Keratinocyte (primary cell): Measurements from ENCODE around the gene LYSET. TPM values are rescaled to one million over a fixed set of nuclear protein-coding genes. Genes with fewer than 3 reads are reported as not detected.
"Not testable (repeated sequence)": the region's sequence is repeated elsewhere in the genome, so short reads cannot be mapped to it uniquely, and the experiment has no call there.

Experiments
- DNase-seq: peaks from one replicate; pipeline ENCODE4 v3.0.0-alpha.2; 2011; ENCODE audit warnings: low read depth, missing footprints, low spot score
- FAIRE-seq: peaks from 2 replicates; lab custom pipeline; 2011; peaks lifted over from hg19 to GRCh38; lab: Jason Lieb, UNC
- H2AFZ ChIP-seq: 2 replicates; pipeline ENCODE4 v1.6.0; 2012; ENCODE audit warnings: low read length, control low read depth, inconsistent platforms; ENCODE audit not compliant: control insufficient read depth
- H3K27ac ChIP-seq: 2 replicates; pipeline ENCODE4 v1.5.1; 2011; ENCODE audit warnings: low read length; ENCODE audit not compliant: control insufficient read depth, insufficient read depth
- H3K27me3 ChIP-seq: 3 replicates; pipeline ENCODE4 v1.6.0; 2011; ENCODE audit warnings: low read length; ENCODE audit not compliant: control insufficient read depth, insufficient read depth; ENCODE audit errors: extremely low read depth
- H3K36me3 ChIP-seq, 2 experiments: 2 replicates in 1 of 2; 3 replicates in 1 of 2; pipeline ENCODE4 v1.5.1; 2011; ENCODE audit warnings: low read length in 2 of 2, mild to moderate bottlenecking in 1 of 2; ENCODE audit not compliant: control insufficient read depth in 2 of 2, insufficient read depth in 2 of 2; ENCODE audit errors: extremely low read depth in 1 of 2
- H3K4me1 ChIP-seq: 3 replicates; pipeline ENCODE4 v1.5.1; 2011; ENCODE audit warnings: low read length; ENCODE audit not compliant: control insufficient read depth, insufficient read depth; ENCODE audit errors: extremely low read depth
- H3K4me2 ChIP-seq: 3 replicates; pipeline ENCODE4 v1.6.0; 2011; ENCODE audit warnings: low read depth, low read length; ENCODE audit not compliant: control insufficient read depth, insufficient read depth; ENCODE audit errors: extremely low read depth
- H3K4me3 ChIP-seq, 3 experiments: fragments of 200-600 bp in 1 of 3; sonication (generic) in 1 of 3; 2 replicates in 2 of 3; 3 replicates in 1 of 3; pipeline ENCODE4 v1.5.1; 2011 to 2016; ENCODE audit warnings: low read length in 3 of 3, mild to moderate bottlenecking in 3 of 3, control low read depth in 2 of 3, inconsistent platforms in 1 of 3, low read depth in 1 of 3, mixed read lengths in 1 of 3, mixed run types in 1 of 3, moderate library complexity in 1 of 3; ENCODE audit not compliant: control insufficient read depth in 2 of 3, insufficient read depth in 2 of 3; ENCODE audit errors: extremely low read depth in 1 of 3
- H3K79me2 ChIP-seq: 2 replicates; pipeline ENCODE4 v1.6.0; 2012; ENCODE audit warnings: low read length; ENCODE audit not compliant: control insufficient read depth, insufficient read depth
- H3K9ac ChIP-seq: 3 replicates; pipeline ENCODE4 v1.6.0; 2011; ENCODE audit warnings: low read length; ENCODE audit not compliant: control insufficient read depth, insufficient read depth; ENCODE audit errors: extremely low read depth
- H3K9me1 ChIP-seq: 3 replicates; pipeline ENCODE4 v1.6.0; 2011; ENCODE audit warnings: low read length; ENCODE audit not compliant: control insufficient read depth, insufficient read depth; ENCODE audit errors: extremely low read depth
- H3K9me3 ChIP-seq: 2 replicates; pipeline ENCODE4 v1.5.1; 2012; ENCODE audit warnings: low read depth, low read length; ENCODE audit not compliant: control insufficient read depth
- H4K20me1 ChIP-seq: 3 replicates; pipeline ENCODE4 v1.6.0; 2011; ENCODE audit warnings: low read length; ENCODE audit not compliant: control insufficient read depth, insufficient read depth; ENCODE audit errors: extremely low read depth
- EZH2 ChIP-seq: IDR thresholded peaks from one replicate; pipeline ENCODE4 v1.6.1; 2012; ENCODE audit warnings: inconsistent platforms, mild to moderate bottlenecking, low read length, moderate library complexity
- dilution Hi-C: fragments of 300-500 bp; cut with MboI; formaldehyde crosslinking; loops from one replicate; pipeline ENCODE4 v1.7.0; 2020; ENCODE audit warnings: low sequenced_read_pairs; ENCODE audit not compliant: extremely low pct_ligation_motif_present
- polyA plus RNA-seq, 5 experiments: library from polyadenylated mRNA; depleted of rRNA in 3 of 5; stranded (reverse) in 3 of 5; stranded (forward) in 1 of 5; unstranded in 1 of 5; fragments of >200 nt; gene quantifications; 1 replicate in 1 of 5; 2 replicates in 3 of 5; 3 replicates in 1 of 5; pipeline versions ENCODE4 v1.2.1 to v1.2.3, GENCODE V29; 2011 to 2012; ENCODE audit warnings: missing spikeins in 2 of 5, low read depth in 1 of 5, low replicate concordance in 1 of 5
- TF ChIP-seq, protein P1 (sequence below), 3 experiments: IDR thresholded peaks in 1 of 3; conservative IDR thresholded peaks in 1 of 3; optimal IDR thresholded peaks in 1 of 3; 2 replicates in 2 of 3; 3 replicates in 1 of 3; pipeline versions ENCODE3 to v1.5.1; 2011; ENCODE audit warnings: low read length in 3 of 3, mild to moderate bottlenecking in 3 of 3, moderate library complexity in 2 of 3, control low read depth in 1 of 3, inconsistent platforms in 1 of 3; ENCODE audit not compliant: insufficient read depth in 2 of 3; ENCODE audit errors: extremely low read depth in 1 of 3

LYSET gene
- polyA plus RNA-seq, 1 donor (not counting 4 experiments of a cell fraction or from before 2014, with no cell fraction given) = 24.6 TPM

DNA sequence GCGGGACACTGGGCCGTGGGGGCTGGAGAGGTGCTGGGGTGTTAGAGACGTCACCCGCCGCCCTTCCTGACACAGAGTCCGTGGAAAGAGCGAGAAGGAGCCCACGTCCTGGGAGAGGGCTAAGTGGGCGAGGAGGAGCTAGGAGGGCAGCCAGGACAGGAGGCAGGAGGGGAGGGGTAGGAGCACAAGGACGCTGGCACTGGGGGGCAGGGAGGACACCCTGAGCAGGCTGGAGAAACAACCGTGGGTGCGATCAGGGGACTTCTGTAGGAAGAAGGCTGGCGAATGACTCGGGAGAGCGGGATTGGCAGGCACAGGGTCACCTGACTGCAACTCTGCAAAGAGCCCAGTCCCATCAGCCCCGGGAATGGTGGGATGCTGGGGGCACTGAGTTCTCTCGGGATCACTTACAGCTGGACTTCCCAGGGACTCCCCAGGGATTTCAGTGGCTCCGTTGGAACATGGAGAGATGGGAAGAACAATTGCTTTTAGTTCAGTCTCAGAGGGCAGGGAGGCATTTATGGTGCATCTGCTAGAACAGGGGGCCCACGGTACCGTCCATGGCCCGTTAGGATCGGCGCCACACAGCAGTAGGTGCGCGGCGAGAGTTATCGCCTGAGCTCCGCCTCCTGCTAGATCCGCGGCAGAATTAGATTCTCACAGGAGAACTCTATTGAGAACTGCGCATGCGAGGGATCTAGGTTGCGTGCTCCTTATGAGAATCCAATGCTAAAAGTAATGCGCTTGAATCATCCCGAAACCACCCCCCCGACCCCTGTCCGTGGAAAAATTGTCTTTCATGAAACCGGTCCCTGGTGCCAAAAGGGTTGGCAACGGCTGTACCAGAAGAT is 46.2 kb downstream of the LYSET start:
- Histone ChIP-seq H3K4me3 (peak overlapping the region; percentile 32 to 61 (median 36)), H3K27me3 (no peaks in the 10 kb centered on the region), H3K36me3 (no peaks in the 10 kb centered on the region), H3K27ac (no peak overlapping the region), H2AFZ (no peak overlapping the region), H3K4me2 (peak overlapping the region; percentile 76), H3K9me1 (no peaks in the 10 kb centered on the region), H3K79me2 (no peaks in the 10 kb centered on the region), H3K9me3 (no peaks in the 10 kb centered on the region), H4K20me1 (no peaks in the 10 kb centered on the region), H3K4me1 (peaks cover 7% of the 10 kb centered on the region), H3K9ac (peak overlapping the region; percentile 18)
- dilution Hi-C loops = no loop called here
- no peak for TF ChIP-seq EZH2
- TF ChIP-seq, protein P1, sequence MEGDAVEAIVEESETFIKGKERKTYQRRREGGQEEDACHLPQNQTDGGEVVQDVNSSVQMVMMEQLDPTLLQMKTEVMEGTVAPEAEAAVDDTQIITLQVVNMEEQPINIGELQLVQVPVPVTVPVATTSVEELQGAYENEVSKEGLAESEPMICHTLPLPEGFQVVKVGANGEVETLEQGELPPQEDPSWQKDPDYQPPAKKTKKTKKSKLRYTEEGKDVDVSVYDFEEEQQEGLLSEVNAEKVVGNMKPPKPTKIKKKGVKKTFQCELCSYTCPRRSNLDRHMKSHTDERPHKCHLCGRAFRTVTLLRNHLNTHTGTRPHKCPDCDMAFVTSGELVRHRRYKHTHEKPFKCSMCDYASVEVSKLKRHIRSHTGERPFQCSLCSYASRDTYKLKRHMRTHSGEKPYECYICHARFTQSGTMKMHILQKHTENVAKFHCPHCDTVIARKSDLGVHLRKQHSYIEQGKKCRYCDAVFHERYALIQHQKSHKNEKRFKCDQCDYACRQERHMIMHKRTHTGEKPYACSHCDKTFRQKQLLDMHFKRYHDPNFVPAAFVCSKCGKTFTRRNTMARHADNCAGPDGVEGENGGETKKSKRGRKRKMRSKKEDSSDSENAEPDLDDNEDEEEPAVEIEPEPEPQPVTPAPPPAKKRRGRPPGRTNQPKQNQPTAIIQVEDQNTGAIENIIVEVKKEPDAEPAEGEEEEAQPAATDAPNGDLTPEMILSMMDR (optimal IDR thresholded peaks at IDR 0.05 in 1 of 3, IDR thresholded peaks at IDR 0.05 in 1 of 3, conservative IDR thresholded peaks at IDR 0.05 in 1 of 3; ENCODE audit: extremely low read depth in 1 of 3, insufficient read depth in 2 of 3, low read length in 3 of 3) = no peak
- DNase-seq (peak; percentile 5), FAIRE-seq (no peak)

DNA sequence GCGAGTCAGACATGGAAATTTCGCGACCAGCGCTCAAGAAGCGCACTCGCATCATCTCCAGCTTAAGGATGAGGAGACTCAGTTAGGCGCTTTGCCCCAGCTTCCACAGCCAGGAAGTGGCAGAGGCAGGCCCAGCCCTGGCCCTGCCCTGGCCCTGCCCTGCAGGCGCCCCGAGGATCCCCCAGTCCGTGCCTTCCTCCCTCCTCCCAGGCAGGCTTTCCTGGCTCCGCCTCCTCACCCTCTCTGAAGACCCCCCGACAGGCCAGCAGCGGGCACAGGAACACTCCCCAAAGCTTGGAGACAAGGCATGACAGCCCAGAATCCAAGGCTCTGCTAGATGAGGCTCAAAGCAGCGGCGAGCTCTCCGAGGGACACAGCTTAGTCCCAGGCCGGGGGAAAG is 47.0 kb downstream of the LYSET start:
- no peak overlapping the region for H2AFZ ChIP-seq
- no peak overlapping the region for H3K4me2 ChIP-seq
- dilution Hi-C loops = no loop called here
- H3K4me3 ChIP-seq = no peak overlapping the region
- H4K20me1 ChIP-seq = no peaks in the 10 kb centered on the region
- no peaks in the 10 kb centered on the region for H3K9me3 ChIP-seq
- TF ChIP-seq, protein P1 (optimal IDR thresholded peaks at IDR 0.05 in 1 of 3, IDR thresholded peaks at IDR 0.05 in 1 of 3, conservative IDR thresholded peaks at IDR 0.05 in 1 of 3; ENCODE audit: extremely low read depth in 1 of 3, insufficient read depth in 2 of 3, low read length in 3 of 3) = no peak
- TF ChIP-seq EZH2 = no peak
- no peak for DNase-seq
- H3K27ac ChIP-seq = no peak overlapping the region
- FAIRE-seq = no peak
- no peaks in the 10 kb centered on the region for H3K79me2 ChIP-seq
- peaks cover 7% of the 10 kb centered on the region for H3K4me1 ChIP-seq
- H3K27me3 ChIP-seq = no peaks in the 10 kb centered on the region
- no peak overlapping the region for H3K9ac ChIP-seq
- no peaks in the 10 kb centered on the region for H3K9me1 ChIP-seq
- no peaks in the 10 kb centered on the region for H3K36me3 ChIP-seq

DNA sequence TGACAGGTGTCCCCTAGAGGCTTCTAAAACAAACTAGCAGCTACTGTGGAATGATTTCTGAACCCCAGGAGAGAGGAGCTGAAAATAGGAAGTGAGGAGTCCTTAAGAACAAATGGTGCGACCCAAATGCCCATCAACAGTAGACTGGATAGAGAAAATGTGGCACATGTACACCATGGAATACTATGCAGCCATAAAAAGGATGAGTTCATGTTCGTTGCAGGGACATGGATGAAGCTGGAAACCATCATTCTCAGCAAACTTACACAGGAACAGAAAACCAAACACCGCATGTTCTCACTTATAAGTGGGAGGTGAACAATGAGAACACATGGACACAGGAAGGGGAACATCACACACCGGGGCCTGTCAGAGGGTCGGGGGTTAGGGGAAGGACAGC is 48.0 kb downstream of the LYSET start:
- dilution Hi-C loops, H2AFZ ChIP-seq, H3K79me2 ChIP-seq, H3K9ac ChIP-seq, H3K9me1 ChIP-seq, H3K4me2 ChIP-seq, H3K27me3 ChIP-seq, H3K36me3 ChIP-seq, H3K9me3 ChIP-seq, H3K4me1 ChIP-seq, H3K27ac ChIP-seq, FAIRE-seq, H3K4me3 ChIP-seq, DNase-seq, H4K20me1 ChIP-seq: not testable (repeated sequence)
